HG03565 (cell line): ENCODE data around the gene LIPI.
"Not testable (repeated sequence)": the region's sequence is repeated elsewhere in the genome, so short reads cannot be mapped to it uniquely, and the experiment has no call there.

ENCODE experiments used
- ATAC-seq: cut with Tn5 transposase; IDR thresholded peaks from one replicate; pipeline ENCODE4 v1.9.1; 2021; ENCODE audit warnings: mild to moderate bottlenecking, moderate library complexity; ENCODE audit not compliant: unreplicated experiment

Gene LIPI

DNA sequence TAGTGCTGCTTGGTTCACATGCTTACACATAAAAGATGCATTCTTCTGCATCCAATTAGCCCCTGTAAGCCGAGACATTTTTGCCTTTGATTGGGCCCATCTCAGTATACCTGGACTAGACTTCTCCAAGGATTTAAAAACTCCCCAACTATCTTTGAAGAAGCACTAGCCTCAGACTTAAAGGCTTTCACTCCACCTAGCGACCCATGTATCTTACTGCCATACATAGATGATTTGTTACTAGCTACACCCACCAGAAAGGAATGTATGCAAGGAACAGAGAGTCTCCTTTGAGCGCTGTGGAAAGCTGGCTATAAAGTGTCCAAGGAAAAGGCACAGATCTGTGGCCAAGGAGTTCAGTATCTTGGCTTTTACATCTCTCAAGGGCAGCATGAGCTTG is 91.7 kb downstream of the LIPI start:
- no peak for ATAC-seq

- peak; percentile 84 for ATAC-seq
These were observed 94.7 kb downstream of the LIPI start for GRCh38 chr21:14116080-14116481.

DNA sequence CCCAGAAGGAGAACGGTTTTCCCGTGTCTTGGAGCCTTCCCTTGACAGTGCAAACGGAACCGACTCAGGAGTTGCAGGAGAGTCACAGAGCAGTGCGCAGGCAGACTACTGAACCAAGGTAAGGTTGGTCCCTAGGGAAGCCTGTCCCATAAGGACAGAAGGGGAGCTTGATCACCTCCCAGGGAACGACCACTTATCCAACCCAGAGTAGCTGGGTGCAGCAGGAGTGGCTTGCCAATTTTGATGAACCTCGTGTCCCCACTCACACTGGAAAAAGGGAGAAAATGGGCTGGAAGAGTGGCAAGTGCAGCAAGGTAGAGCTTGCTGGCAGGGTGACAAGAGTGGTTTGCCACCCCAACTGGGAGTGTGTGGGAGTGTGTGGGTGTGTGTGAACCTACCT is 95.1 kb downstream of the LIPI start:
- ATAC-seq = no peak

- no peak for ATAC-seq
These were observed 96.5 kb downstream of the LIPI start for GRCh38 chr21:14114251-14114650.

DNA sequence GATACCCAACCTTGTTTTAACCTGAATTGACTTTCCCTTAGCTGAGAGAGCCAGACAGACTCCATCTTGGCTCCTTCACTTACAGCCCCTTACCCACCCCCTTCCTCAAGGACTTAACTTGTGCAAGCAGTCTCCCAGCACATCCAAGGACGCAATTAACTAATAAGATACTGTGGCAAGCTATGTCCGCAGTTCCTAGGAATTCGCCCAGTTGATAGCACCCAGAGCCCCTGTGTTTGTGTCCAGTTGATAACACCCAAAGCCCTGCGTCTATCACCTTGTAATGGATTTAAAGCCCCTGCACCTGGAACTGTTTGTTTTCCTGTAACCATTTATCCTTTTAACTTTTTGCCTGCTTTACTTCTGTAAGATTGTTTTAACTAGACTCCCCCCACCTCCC is 106.2 kb downstream of the LIPI start:
- not testable (repeated sequence) for ATAC-seq

DNA sequence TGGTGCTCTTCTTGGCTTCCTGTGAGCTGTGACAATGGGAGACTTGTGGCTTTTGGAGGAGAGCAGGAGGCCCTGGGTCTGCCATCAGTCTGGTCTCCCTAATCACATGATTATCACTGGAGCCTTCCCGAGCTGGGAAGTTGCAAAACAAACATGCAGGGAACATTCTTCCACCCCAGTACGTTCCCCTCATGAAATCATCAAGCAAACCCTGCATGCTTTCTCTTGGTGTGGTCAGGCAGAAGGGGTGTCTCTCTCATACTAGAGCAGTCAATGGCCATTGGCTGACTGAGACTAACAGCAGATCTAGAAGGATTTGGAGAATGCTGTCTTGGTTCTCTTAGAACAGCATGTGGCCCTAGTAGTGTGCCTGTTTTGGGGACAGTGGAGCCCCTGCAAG is 111.2 kb downstream of the LIPI start:
- ATAC-seq = no peak

DNA sequence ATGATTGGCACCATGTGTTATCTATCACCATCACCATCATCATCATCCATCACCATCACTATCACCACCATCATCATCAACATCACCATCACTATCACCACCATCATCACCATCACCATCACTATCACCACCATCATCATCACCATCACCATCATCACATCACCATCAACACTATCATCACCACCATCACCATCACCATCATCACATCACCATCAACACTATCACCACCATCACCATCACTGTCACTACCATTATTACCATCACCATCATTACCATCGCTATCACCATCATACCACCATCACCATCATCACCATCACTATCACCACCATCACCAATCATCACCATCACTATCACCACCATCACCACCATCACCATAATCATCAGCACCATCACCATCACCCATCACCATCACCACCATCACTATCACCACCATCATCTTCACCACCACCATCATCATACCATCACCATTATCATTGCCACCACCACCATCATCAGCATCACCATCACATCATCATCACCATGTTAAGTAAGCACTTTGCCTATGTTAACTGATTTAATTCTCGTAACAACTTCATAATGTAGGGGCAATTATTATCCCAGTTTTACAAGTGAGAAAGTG is 112.8 kb downstream of the LIPI start:
- no peak for ATAC-seq

DNA sequence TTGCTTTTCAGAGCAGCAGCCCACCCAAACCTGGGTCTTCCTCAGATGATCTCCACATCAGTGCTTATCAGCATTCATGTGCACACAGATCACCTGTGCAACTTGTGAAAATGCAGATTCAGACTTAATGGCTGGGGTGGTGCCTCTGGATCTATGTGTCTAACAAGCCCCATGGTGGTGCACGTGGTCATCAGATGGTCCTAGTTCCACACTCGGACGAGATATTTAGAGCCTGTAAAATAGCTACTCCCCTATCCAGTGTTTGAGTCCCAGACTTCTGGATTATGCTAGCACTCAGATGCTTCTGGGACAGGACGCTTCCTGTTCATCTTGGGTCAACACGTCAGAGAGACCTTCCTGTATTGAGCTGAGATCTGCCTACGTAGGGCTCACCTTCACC is 114.2 kb downstream of the LIPI start:
- ATAC-seq = no peak

DNA sequence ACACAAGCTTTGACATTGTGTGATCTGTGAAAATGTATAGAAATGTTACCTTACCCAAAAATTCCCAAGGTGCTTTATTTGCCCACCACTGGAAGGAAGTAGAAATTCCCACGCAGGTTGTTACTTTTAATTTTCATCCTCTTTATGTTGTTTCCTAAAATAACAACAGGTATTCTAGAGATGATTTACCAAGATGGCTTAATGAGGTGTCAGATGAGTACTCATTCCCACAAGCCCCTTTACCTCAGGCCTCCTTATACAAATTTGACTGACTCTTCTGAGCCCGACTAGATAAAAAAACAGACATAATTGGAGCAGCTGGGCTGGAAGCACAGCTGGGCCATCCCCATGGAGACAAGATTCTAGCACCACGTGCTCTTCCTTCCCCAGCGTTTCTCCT is 114.6 kb downstream of the LIPI start:
- ATAC-seq = no peak

DNA sequence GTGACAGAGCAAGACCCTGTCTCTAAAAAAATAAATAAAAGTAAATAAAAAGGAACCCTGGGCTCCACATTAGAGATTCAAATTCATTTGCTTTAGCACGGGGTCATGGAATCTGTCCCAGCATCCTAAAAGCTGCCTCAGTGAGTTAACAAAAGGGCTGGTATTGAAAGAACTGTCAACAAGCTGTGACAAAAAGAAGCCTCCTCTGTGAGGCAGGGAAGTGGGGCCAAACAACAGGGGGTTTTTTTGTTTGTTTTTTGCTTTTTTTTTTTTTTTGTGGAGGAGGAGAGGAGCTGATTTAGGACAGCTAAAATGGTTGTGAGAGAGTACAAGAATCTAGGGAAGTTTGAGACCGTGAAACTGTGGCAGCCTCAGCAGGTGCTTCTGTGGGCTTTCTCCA is 115.7 kb downstream of the LIPI start:
- ATAC-seq = no peak

DNA sequence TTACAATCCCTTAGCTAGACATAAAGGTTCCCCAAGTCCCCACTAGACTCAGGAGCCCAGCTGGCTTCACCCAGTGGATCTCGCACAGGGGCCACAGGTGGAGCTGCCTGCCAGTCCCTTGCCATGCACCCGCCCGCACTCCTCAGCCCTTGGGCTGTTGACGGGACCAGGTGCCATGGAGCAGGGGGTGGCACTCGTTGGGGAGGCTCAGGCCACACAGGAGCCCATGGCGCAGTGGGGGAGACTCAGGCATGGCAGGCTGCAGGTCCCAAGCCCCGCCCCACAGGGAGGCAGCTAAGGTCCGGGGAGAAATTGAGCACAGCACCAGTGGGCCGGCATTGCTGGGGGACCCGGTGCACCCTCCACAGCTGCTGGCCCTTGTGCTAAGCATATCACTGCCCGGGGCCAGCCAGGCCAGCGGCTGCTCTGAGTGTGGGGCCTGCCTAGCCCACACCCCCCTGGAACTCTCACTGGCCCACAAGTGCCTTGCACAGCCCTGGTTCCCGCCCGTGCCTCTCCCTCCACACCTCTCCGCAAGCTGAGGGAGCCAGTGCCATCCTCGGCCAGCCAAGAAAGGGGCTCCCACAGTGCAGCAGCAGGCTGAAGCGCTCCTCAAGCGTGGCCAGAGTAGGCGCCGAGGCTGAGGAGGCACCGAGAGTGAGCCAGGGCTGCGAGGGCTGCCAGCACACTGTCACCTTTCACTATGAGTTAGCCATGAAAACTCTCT is 117.8 kb downstream of the LIPI start:
- no peak for ATAC-seq

DNA sequence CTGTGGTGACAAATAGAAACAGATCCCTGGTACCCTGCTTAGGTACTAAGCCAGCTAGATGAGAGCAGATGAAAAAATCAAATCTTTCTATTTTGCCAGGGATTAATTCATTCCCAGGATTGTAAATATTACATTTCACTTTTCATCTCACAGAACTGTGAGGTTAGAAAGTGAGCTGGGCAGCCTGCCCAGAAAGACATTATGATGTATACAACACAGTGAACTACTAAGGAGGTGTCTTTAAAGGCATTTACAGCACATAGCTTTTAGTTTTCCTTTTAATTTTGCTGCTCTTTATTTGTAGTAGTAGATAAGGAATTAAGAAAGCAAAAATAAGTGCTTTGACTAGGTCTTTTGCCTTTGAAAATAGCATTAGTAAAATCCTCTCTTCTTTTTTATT is 120.6 kb downstream of the LIPI start:
- ATAC-seq = not testable (repeated sequence)

DNA sequence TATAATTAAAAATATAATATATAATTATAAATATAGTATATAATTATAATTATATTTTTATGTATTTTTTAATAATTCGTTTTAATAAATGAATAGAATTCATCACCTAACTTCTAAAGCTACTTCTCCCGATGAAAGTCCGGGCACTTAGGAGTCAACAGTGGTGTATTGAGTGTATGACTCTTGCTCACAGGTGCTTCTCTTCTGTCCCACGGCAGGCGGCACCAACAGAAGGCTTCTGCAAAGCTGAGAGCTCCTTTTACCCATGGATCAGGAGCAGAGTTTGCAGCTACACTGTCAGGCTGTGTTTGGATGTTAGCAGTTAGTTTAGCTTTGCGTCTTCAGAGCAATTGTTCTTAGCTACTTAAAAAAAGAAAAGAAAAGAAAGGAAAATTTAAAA is 122.4 kb downstream of the LIPI start:
- ATAC-seq = no peak

DNA sequence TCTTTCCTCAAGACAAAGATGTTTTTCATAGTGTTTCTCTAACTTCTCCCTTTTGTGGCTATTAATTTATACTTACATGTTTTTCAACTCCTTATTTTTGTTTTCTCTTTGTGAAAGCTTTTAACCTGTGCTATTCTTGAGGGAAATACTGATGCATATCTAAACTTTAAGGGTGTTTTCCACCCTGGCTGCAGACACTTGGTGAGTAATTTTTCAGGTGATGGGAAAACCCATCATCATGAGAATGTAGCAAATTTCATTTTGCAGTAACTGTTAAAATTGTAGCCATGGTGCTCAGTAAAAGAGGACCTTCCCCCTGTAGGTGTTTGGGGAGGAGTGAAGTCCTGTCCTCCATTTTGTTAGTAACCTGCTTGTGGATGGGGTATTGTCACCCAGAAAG is 124.2 kb downstream of the LIPI start:
- ATAC-seq = peak; percentile 71

DNA sequence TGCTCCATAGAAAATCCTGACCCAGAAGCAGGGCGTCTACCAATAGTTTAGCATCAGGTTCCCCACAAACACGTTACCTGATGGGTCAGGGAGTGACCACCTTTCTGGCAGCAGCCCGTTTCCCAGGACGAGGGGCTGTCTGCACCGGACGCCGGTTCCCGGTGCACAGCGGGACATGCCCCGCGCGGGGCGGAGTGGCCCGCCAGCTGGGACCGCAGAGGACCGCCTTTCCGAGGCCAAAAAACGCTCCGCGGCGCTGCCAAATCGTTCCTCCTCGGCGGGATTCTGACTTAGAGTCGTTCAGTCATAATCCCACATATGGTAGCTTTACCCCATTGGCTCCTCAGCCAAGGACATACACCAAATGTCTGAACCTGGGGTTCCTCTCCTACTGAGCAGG is 126.1 kb downstream of the LIPI start:
- no peak for ATAC-seq

DNA sequence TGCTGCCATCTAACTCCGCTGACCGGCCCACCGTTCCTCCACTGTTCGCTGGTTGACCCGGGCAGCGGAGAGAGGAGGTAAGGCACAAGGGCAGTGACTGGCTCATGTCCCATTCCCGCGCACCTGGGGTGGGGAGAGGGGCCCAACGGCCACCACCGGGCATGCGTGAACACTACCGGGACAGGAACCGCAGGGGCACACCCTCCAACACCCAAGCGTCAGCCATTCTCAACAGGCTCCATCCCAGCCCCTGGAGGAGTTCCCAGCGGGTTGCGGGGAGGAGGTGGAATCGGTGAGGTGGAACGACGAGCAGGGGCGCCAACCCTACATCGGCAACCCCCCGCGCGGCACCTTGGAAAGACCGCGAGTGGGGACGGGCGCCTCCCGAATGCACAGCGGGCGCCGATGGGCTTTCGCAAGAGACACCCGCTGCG is 126.7 kb downstream of the LIPI start:
- ATAC-seq = no peak

DNA sequence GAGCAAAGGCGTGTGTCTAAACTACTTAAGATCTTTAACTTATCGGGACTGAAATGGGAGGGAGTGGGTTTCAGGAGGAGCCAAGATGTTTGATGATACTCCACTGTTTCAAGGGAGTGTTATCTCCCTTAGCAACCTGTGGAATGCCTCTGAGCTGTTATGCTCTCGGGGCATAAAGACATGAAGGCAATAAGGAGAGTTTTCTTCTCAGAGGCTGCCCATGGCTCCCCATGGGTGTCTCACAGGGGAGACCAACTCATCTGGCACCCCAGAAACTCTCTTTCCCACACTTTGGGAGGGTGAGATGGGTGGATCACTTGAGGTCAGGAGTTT is 130.0 kb downstream of the LIPI start:
- ATAC-seq = no peak

GRCh38 chr21:14080040-14080763 is 130.6 kb downstream of the LIPI start:
- ATAC-seq = no peak

DNA sequence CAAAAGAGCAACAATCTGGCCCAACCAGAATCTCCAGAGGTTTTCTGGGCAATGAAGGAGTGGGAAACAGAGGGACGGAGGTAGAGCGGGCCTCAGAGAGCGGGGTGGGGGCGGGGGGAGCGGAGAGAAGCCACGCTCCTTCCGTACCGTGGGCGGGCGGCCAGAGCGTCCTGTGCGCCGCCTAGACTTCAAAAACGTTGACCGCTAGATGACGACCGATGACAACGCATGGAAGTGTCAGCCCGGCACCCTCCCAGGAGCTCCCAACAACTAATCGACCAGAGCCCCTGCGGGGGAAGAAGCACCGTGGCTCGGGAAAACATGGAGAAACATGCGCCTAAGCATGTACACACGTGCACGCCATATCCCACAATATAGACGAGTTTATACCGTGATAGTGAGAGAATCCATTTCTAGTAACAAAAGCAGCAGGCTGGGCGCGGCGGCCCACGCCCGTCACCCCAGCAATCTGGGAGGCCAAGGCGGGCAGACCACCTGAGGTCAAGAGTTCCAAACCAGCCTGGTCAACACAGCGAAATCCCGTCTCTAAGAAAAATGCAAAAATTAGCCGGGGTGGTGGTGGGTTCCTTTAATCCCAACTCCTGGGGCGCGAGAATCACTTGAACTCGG is 131.9 kb downstream of the LIPI start:
- no peak for ATAC-seq

DNA sequence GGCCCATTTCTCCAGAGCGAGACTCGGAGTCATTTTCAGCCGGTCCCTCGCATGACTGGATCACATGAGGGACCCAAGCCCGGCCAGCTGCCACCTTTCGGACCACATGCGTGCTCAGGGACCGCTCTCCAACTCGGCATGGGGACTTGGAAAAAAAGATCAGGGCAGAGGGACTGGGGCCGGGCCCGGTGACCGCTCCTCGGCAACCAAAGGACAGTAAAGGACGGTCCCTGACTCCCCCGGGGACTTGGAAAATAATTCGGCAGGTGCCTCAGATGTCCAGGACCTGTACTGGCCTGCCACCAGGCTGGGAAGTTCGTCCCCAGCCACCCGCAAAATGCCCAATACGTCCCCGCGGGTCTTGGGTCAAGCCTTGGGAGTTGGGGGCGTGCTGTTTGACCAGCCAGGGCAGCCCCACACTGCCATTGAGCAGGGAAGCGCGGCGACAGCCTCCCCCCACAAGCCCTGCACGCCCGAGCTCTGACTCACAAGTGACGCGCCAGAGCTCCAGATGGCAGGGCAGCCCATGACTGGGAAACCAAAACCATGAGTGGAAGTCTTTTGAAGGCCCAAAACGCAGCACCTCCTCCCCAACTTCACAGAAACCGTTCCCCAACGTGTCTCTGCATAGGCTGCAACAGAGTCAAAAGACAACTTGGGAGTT is 134.5 kb downstream of the LIPI start:
- no peak for ATAC-seq
